ENCODE measurements around the gene STK33. TPM values are rescaled to one million over a fixed set of nuclear protein-coding genes. Genes with fewer than 3 reads are reported as not detected.

STK33 gene
- total RNA-seq, 2 experiments from 2014 or later, result 3.7 to 3.9 TPM

GRCh38 chr11:8355416-8355742 lies 238.6 kb downstream of the STK33 start:
- ChIA-PET CTCF (no interaction called here), POLR2A (no interaction called here)
- H3K27me3 Mint-ChIP-seq (ENCODE audit: low read depth), result peaks cover 17% of the 10 kb centered on the region
- no peak overlapping the region for H3K4me3 Mint-ChIP-seq
- H3K9me3 Mint-ChIP-seq (ENCODE audit: insufficient read depth), result no peaks in the 10 kb centered on the region
- no peaks in the 10 kb centered on the region for H3K36me3 Mint-ChIP-seq (ENCODE audit: low read depth)
- ATAC-seq (no peak), DNase-seq (no peak)
- H3K4me1 Mint-ChIP-seq (ENCODE audit: low read depth), result peaks cover 7% of the 10 kb centered on the region
- no peak overlapping the region for H3K27ac Mint-ChIP-seq

- Mint-ChIP-seq H3K9me3 (ENCODE audit: insufficient read depth) (no peaks in the 10 kb centered on the region), H3K27ac (no peak overlapping the region)
These were observed 239.2 kb downstream of the STK33 start for GRCh38 chr11:8354622-8355415.

GRCh38 chr11:8352876-8353505 lies 241.0 kb downstream of the STK33 start:
- DNase-seq (no peak), ATAC-seq (no peak)
- no peak overlapping the region for H3K27ac Mint-ChIP-seq
- no peaks in the 10 kb centered on the region for H3K9me3 Mint-ChIP-seq (ENCODE audit: insufficient read depth)
- no peaks in the 10 kb centered on the region for H3K36me3 Mint-ChIP-seq (ENCODE audit: low read depth)
- CTCF ChIA-PET, result no interaction called here
- peaks cover 17% of the 10 kb centered on the region for H3K27me3 Mint-ChIP-seq (ENCODE audit: low read depth)
- POLR2A ChIA-PET, result no interaction called here
- no peak overlapping the region for H3K4me3 Mint-ChIP-seq
- H3K4me1 Mint-ChIP-seq (ENCODE audit: low read depth), result peaks cover 7% of the 10 kb centered on the region

More at GRCh38 chr11:8354622-8355415, 239.2 kb downstream of the STK33 start:
- Mint-ChIP-seq H3K4me3 (no peak overlapping the region), H3K36me3 (ENCODE audit: low read depth) (no peaks in the 10 kb centered on the region), H3K4me1 (ENCODE audit: low read depth) (peaks cover 7% of the 10 kb centered on the region), H3K27me3 (ENCODE audit: low read depth) (peaks cover 17% of the 10 kb centered on the region)
- ChIA-PET POLR2A (no interaction called here), CTCF (no interaction called here)
- DNase-seq (no peak), ATAC-seq (no peak)

- ATAC-seq, result no peak
- ChIA-PET CTCF (no interaction called here), POLR2A (no interaction called here)
- Mint-ChIP-seq H3K36me3 (ENCODE audit: low read depth) (no peaks in the 10 kb centered on the region), H3K27me3 (ENCODE audit: low read depth) (peaks cover 17% of the 10 kb centered on the region), H3K4me1 (ENCODE audit: low read depth) (peaks cover 7% of the 10 kb centered on the region), H3K9me3 (ENCODE audit: insufficient read depth) (no peaks in the 10 kb centered on the region), H3K4me3 (no peak overlapping the region), H3K27ac (no peak overlapping the region)
- no peak for DNase-seq
These were observed 241.7 kb downstream of the STK33 start for GRCh38 chr11:8352103-8352875.

- H3K36me3 Mint-ChIP-seq (ENCODE audit: low read depth), result no peaks in the 10 kb centered on the region
These were observed 242.8 kb downstream of the STK33 start for GRCh38 chr11:8351223-8351622.

GRCh38 chr11:8347978-8348377 lies 246.1 kb downstream of the STK33 start:
- ATAC-seq, result no peak
- Mint-ChIP-seq H3K36me3 (ENCODE audit: low read depth) (no peaks in the 10 kb centered on the region), H3K9me3 (ENCODE audit: insufficient read depth) (no peaks in the 10 kb centered on the region), H3K27me3 (ENCODE audit: low read depth) (no peaks in the 10 kb centered on the region), H3K4me3 (no peak overlapping the region), H3K27ac (no peak overlapping the region), H3K4me1 (ENCODE audit: low read depth) (no peaks in the 10 kb centered on the region)
- CTCF ChIA-PET, result no interaction called here
- DNase-seq, result no peak
- POLR2A ChIA-PET, result no interaction called here

More at GRCh38 chr11:8351223-8351622, 242.8 kb downstream of the STK33 start:
- ChIA-PET CTCF (no interaction called here), POLR2A (no interaction called here)
- no peak for ATAC-seq
- Mint-ChIP-seq H3K4me1 (ENCODE audit: low read depth) (peaks cover 7% of the 10 kb centered on the region), H3K9me3 (ENCODE audit: insufficient read depth) (no peaks in the 10 kb centered on the region), H3K27ac (no peak overlapping the region), H3K27me3 (ENCODE audit: low read depth) (peaks cover 17% of the 10 kb centered on the region), H3K4me3 (no peak overlapping the region)
- no peak for DNase-seq

- H3K27ac Mint-ChIP-seq, result no peak overlapping the region
- CTCF ChIA-PET, result interaction anchor here (1.2 kb wide), 1 partner anchor 9 kb away, joined by 3 read pairs; no protein-coding TSS in a partner anchor
- ATAC-seq, result no peak
- H3K27me3 Mint-ChIP-seq (ENCODE audit: low read depth), result no peaks in the 10 kb centered on the region
- H3K4me3 Mint-ChIP-seq, result no peak overlapping the region
- H3K36me3 Mint-ChIP-seq (ENCODE audit: low read depth), result no peaks in the 10 kb centered on the region
- no peaks in the 10 kb centered on the region for H3K4me1 Mint-ChIP-seq (ENCODE audit: low read depth)
- no peaks in the 10 kb centered on the region for H3K9me3 Mint-ChIP-seq (ENCODE audit: insufficient read depth)
- POLR2A ChIA-PET, result no interaction called here
- no peak for DNase-seq
These were observed 247.8 kb downstream of the STK33 start for GRCh38 chr11:8346157-8346755.

- CTCF ChIA-PET, result no interaction called here
- H3K27ac Mint-ChIP-seq, result no peak overlapping the region
- no peaks in the 10 kb centered on the region for H3K4me1 Mint-ChIP-seq (ENCODE audit: low read depth)
- ATAC-seq (no peak), DNase-seq (no peak)
- no peaks in the 10 kb centered on the region for H3K9me3 Mint-ChIP-seq (ENCODE audit: insufficient read depth)
- H3K4me3 Mint-ChIP-seq, result no peak overlapping the region
- no peaks in the 10 kb centered on the region for H3K27me3 Mint-ChIP-seq (ENCODE audit: low read depth)
- no peaks in the 10 kb centered on the region for H3K36me3 Mint-ChIP-seq (ENCODE audit: low read depth)
- POLR2A ChIA-PET, result no interaction called here
These were observed 248.8 kb downstream of the STK33 start for GRCh38 chr11:8345179-8345578.

- ATAC-seq, result no peak
- Mint-ChIP-seq H3K9me3 (ENCODE audit: insufficient read depth) (no peaks in the 10 kb centered on the region), H3K4me1 (ENCODE audit: low read depth) (no peaks in the 10 kb centered on the region), H3K27me3 (ENCODE audit: low read depth) (peaks cover 2% of the 10 kb centered on the region), H3K36me3 (ENCODE audit: low read depth) (no peaks in the 10 kb centered on the region), H3K4me3 (no peak overlapping the region), H3K27ac (no peak overlapping the region)
- CTCF ChIA-PET, result no interaction called here
- no peak for DNase-seq
- POLR2A ChIA-PET, result no interaction called here
These were observed 249.7 kb downstream of the STK33 start for GRCh38 chr11:8344346-8344745.

GRCh38 chr11:8342821-8343681 lies 251.0 kb downstream of the STK33 start:
- ChIA-PET POLR2A (no interaction called here), CTCF (no interaction called here)
- no peak for ATAC-seq
- no peaks in the 10 kb centered on the region for H3K36me3 Mint-ChIP-seq (ENCODE audit: low read depth)
- no peak for DNase-seq
- no peaks in the 10 kb centered on the region for H3K4me1 Mint-ChIP-seq (ENCODE audit: low read depth)
- H3K4me3 Mint-ChIP-seq, result no peak overlapping the region
- H3K27ac Mint-ChIP-seq, result no peak overlapping the region
- no peaks in the 10 kb centered on the region for H3K9me3 Mint-ChIP-seq (ENCODE audit: insufficient read depth)
- peaks cover 5% of the 10 kb centered on the region for H3K27me3 Mint-ChIP-seq (ENCODE audit: low read depth)

GRCh38 chr11:8341996-8342395 lies 252.0 kb downstream of the STK33 start:
- ChIA-PET CTCF (no interaction called here), POLR2A (no interaction called here)

More at GRCh38 chr11:8341996-8342395, 252.0 kb downstream of the STK33 start:
- Mint-ChIP-seq H3K36me3 (ENCODE audit: low read depth) (no peaks in the 10 kb centered on the region), H3K9me3 (ENCODE audit: insufficient read depth) (no peaks in the 10 kb centered on the region), H3K4me3 (no peak overlapping the region), H3K27ac (no peak overlapping the region), H3K27me3 (ENCODE audit: low read depth) (peaks cover 5% of the 10 kb centered on the region), H3K4me1 (ENCODE audit: low read depth) (no peaks in the 10 kb centered on the region)
- no peak for ATAC-seq
- DNase-seq, result no peak
